ENCODE data around the gene POTEG.
"Not testable (repeated sequence)": the region's sequence is repeated elsewhere in the genome, so short reads cannot be mapped to it uniquely, and the experiment has no call there.

POTEG gene

DNA sequence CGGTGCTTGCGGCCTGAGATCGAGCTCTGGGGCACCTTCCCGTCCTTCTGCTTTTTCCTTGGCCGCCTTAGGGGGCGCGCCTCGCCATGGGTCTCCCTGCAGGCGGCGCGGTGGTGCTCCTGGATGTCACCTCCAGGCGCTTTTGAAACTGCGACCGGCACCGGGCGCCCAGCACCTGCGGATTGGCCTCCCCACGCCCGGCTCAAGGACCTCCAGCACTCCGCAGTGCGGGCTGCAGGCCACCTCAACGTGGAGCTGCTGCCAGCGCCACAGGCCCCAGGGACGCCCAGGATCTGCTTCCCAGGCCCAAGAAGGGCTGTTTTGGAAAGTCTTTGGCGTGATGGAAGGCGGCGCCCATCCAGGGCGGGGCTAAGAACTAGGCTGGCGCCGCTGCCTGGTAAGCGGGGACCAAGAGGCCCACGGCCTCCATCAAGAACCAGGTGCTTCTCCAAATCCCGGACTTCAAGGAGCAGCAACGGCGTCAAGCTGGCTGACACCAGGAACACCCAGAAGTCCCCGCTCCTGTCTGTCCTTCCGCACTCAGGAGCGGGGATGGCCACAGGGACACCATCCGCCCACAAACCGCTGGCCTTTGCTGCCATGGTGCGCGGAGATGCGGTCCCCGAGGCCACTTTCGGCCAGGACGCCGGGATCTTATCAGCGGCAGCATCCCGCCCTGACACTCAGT is 61.2 kb downstream of the POTEG start:
- not testable (repeated sequence) for DNase-seq (ENCODE audit: low spot score)

DNA sequence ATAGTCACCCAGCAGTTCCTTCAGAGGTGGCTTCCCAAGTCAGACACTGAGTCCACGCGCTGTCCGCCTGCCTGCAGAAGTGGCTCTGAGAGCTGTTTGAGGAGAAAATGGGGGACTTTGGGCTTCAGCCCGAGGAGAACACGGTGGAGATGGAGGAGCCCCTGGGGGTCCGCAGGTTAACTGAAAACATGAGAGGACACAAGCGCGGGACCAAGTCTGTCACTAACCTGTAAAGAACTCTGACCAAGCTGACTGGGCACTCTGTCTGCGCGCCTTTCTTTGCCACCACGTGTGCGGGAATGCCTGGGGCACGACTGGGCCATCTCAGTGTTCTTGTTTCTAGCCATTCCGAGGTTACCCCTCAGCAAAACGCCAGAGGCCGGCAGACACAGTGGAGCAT is 62.4 kb downstream of the POTEG start:
- not testable (repeated sequence) for DNase-seq (ENCODE audit: low spot score)

DNA sequence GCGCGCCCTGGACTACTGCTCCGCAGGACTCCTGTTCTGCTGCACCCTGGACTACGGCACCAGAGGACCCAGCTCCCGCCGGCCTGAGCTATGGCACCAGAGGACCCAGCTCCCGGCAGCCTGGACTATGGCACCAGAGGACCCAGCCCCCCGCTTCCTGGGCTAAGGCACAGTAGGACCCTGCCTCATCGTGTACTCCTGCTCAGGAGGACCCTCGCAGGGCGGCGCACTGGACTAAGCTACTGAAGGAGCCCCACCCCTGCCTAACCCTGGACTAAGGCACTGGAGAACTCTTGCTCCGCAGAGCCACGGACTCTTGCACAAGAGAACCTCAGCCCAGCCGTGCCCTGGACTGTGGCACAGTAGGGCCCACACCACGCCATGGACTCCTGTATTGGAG is 71.3 kb downstream of the POTEG start:
- not testable (repeated sequence) for DNase-seq (ENCODE audit: low spot score)

DNA sequence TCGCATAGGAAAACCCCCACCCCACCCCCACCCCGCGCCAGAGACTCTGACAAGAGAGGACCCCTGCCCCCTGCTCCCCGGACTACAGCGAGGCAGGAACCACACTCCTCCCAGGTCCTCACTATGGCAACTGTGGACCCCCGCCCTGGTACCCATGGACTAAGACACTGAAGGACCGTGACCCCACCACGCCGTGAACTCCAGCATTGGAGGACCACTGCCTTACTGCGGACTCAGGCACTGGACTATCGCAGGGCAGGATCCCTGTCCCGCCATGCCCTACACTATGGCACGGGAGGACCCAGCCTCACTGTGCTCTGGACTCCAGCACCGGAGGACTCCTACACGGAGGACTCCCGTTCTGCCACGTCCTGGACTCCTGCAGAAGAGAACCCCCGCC is 71.8 kb downstream of the POTEG start:
- not testable (repeated sequence) for DNase-seq (ENCODE audit: low spot score)

DNA sequence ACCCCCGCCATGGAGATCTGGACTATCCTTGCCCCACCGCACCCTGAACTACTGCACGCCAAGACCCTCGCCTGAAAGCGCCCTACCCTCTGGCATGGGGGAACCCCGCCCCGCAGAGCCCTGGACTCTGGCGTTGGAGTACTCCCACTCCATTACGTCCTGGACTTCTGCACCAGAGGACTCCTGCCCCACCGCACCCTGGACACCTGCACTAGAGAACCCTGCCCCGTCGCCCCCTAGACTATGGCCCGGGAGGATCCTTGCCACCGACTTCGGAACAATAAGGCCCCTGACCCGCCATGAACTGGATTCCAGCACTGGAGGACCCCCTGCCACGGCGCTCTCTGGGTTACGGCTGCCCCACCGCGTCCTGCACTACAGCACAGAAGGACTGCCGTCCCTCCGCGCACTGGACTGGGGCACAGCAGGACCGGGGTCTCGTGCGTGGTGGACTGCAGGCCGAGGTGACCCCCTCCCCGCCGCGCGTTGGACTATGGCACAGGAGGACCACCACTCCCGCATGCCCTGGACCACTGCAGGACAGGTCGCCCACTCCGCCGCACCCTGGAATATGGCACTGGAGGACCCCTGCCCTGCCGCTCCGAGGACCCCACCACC is 72.4 kb downstream of the POTEG start:
- DNase-seq (ENCODE audit: low spot score): not testable (repeated sequence)

DNA sequence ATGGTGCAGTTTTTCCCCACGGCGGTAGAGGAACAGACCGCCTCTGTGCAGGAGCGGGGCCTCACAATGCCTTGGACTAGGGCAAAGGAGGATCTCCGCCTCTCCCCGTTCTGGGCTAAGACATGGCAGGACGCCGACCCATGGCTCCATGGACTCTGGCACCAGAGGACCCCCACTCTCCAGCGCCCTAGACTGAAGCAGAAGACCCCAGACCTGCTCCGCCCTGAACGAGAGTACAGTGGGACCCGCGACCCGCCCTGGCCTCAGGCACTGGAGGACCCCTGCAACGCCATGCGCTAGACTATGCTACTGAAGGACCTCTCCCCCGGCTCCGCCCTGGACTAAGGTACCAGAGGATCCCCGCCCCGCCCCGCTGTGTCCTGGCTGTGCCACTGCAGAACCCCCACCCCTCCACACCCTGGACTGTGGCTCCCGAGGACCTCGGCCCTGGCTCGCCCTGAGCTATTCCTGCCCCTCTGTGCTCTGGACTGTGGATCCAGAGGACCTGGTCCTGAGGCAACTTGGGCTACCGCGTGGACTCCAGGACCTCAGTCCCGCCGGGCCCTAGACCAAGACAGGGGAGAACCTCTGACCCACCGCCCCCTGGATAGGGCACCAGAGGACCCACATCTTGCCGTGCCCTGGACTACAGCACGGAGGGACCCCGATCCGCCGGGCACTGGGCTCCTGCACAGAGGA is 73.1 kb downstream of the POTEG start:
- DNase-seq (ENCODE audit: low spot score): not testable (repeated sequence)

All from hepatic stellate cell (primary cell).